Measurements from ENCODE around the gene HDAC1.

GRCh38 chr1:32336963-32337675 lies 45.2 kb downstream of the HDAC1 start:
- TF ChIP-seq SUZ12 (IDR thresholded peaks at IDR 0.05; ENCODE audit: extremely low read depth, insufficient read depth, insufficient read length) = no peak
- no peak for TF ChIP-seq ZNF274 (IDR thresholded peaks at IDR 0.05; ENCODE audit: low read depth, low read length)

All from NT2/D1 (cell line).